Immature natural killer cell (primary cell): ENCODE results near the gene CHN2. TPM values are rescaled to one million over a fixed set of nuclear protein-coding genes. Genes with fewer than 3 reads are reported as not detected.

ENCODE experiments used
- DNase-seq, 3 donors: peaks; one replicate each; pipeline ENCODE4 v3.0.0; 2022; ENCODE audit warnings: mixed read lengths in 1 of 3
- H3K27ac Mint-ChIP-seq, 6 donors: one replicate each; pipeline ENCODE4 v1.8.0; 2020; ENCODE audit warnings: mixed read lengths in 6 of 6, mild to moderate bottlenecking in 5 of 6, inconsistent platforms in 4 of 6, moderate library complexity in 3 of 6
- H3K27me3 Mint-ChIP-seq, 3 donors: one replicate each; pipeline ENCODE4 v1.8.0; 2020 to 2021; ENCODE audit warnings: low read depth in 3 of 3, mild to moderate bottlenecking in 3 of 3, mixed read lengths in 3 of 3, moderate library complexity in 3 of 3, inconsistent platforms in 1 of 3
- H3K36me3 Mint-ChIP-seq, 3 donors: one replicate each; pipeline ENCODE4 v1.8.0; 2020; ENCODE audit warnings: mixed read lengths in 3 of 3, inconsistent platforms in 2 of 3, mild to moderate bottlenecking in 2 of 3
- H3K4me1 Mint-ChIP-seq, 2 donors: one replicate each; pipeline ENCODE4 v1.8.0; 2020; ENCODE audit warnings: inconsistent platforms in 2 of 2, mild to moderate bottlenecking in 2 of 2, mixed read lengths in 2 of 2, moderate library complexity in 1 of 2
- H3K4me3 Mint-ChIP-seq, 5 donors: one replicate each; pipeline ENCODE4 v1.8.0; 2020; ENCODE audit warnings: mild to moderate bottlenecking in 5 of 5, mixed read lengths in 5 of 5, inconsistent platforms in 3 of 5, moderate library complexity in 3 of 5
- H3K9me3 Mint-ChIP-seq, 6 donors: one replicate each; pipeline ENCODE4 v1.8.0; 2020; ENCODE audit warnings: mild to moderate bottlenecking in 6 of 6, mixed read lengths in 6 of 6, inconsistent platforms in 4 of 6, moderate library complexity in 3 of 6
- polyA plus RNA-seq, 3 donors: library from polyadenylated mRNA; unstranded; fragments of 300-500 nt; fragmentation: Illumina TruSeq; gene quantifications; one replicate each; pipeline ENCODE4 v1.2.3, GENCODE V29; 2021

Gene CHN2
- polyA plus RNA-seq, 3 donors from 2014 or later = 7.7 to 23.9 (median 14.6) TPM

GRCh38 chr7:29306319-29306991 is 111.9 kb downstream of the CHN2 start:
- no peak for DNase-seq
- no peak overlapping the region for H3K27ac Mint-ChIP-seq
- H3K9me3 Mint-ChIP-seq = peaks cover 0 to 6% (median 5%) of the 10 kb centered on the region in 6 donors
- no peak overlapping the region for H3K4me3 Mint-ChIP-seq
- H3K27me3 Mint-ChIP-seq = peaks cover 0 to 3% (median 2%) of the 10 kb centered on the region in 3 donors
- H3K36me3 Mint-ChIP-seq = peaks cover 9 to 11% (median 11%) of the 10 kb centered on the region in 3 donors
- peaks cover 9 to 22% of the 10 kb centered on the region in 2 donors for H3K4me1 Mint-ChIP-seq

GRCh38 chr7:29308424-29308823 is 113.8 kb downstream of the CHN2 start:
- Mint-ChIP-seq H3K4me3 (no peak overlapping the region), H3K4me1 (peaks cover 8 to 16% of the 10 kb centered on the region in 2 donors), H3K36me3 (peaks cover 9 to 18% (median 11%) of the 10 kb centered on the region in 3 donors), H3K9me3 (peaks cover 0 to 6% (median 5%) of the 10 kb centered on the region in 6 donors), H3K27ac (no peak overlapping the region), H3K27me3 (peaks cover 0 to 3% (median 2%) of the 10 kb centered on the region in 3 donors)
- no peak for DNase-seq

GRCh38 chr7:29309041-29309854 is 114.7 kb downstream of the CHN2 start:
- Mint-ChIP-seq H3K36me3 (peaks cover 9 to 21% (median 11%) of the 10 kb centered on the region in 3 donors), H3K27ac (no peak overlapping the region), H3K4me3 (no peak overlapping the region), H3K27me3 (peaks cover 0 to 3% (median 2%) of the 10 kb centered on the region in 3 donors), H3K9me3 (peaks cover 0 to 6% (median 5%) of the 10 kb centered on the region in 6 donors), H3K4me1 (peaks cover 8 to 16% of the 10 kb centered on the region in 2 donors)
- no peak for DNase-seq

GRCh38 chr7:29310625-29311024 is 116.0 kb downstream of the CHN2 start:
- DNase-seq = no peak
- H3K4me3 Mint-ChIP-seq = no peak overlapping the region
- H3K4me1 Mint-ChIP-seq = peaks cover 8 to 16% of the 10 kb centered on the region in 2 donors
- H3K27me3 Mint-ChIP-seq = peaks cover 0 to 3% (median 2%) of the 10 kb centered on the region in 3 donors
- H3K9me3 Mint-ChIP-seq = peaks cover 0 to 6% (median 5%) of the 10 kb centered on the region in 6 donors
- H3K36me3 Mint-ChIP-seq = peaks cover 9 to 21% (median 11%) of the 10 kb centered on the region in 3 donors
- no peak overlapping the region for H3K27ac Mint-ChIP-seq

GRCh38 chr7:29311314-29311713 is 116.7 kb downstream of the CHN2 start:
- H3K36me3 Mint-ChIP-seq = peaks cover 9 to 21% (median 11%) of the 10 kb centered on the region in 3 donors
- H3K9me3 Mint-ChIP-seq = peaks cover 0 to 6% (median 5%) of the 10 kb centered on the region in 6 donors
- peaks cover 0 to 3% (median 2%) of the 10 kb centered on the region in 3 donors for H3K27me3 Mint-ChIP-seq
- DNase-seq = no peak
- H3K4me3 Mint-ChIP-seq = no peak overlapping the region
- no peak overlapping the region for H3K27ac Mint-ChIP-seq
- H3K4me1 Mint-ChIP-seq = peaks cover 4 to 12% of the 10 kb centered on the region in 2 donors

- no peak overlapping the region for H3K4me3 Mint-ChIP-seq
- H3K27ac Mint-ChIP-seq = no peak overlapping the region
- peaks cover 6 to 8% of the 10 kb centered on the region in 2 donors for H3K4me1 Mint-ChIP-seq
- no peak for DNase-seq
- H3K9me3 Mint-ChIP-seq = peaks cover 0 to 6% (median 5%) of the 10 kb centered on the region in 6 donors
- H3K27me3 Mint-ChIP-seq = peaks cover 0 to 2% (median 0%) of the 10 kb centered on the region in 3 donors
- peaks cover 9 to 13% (median 11%) of the 10 kb centered on the region in 3 donors for H3K36me3 Mint-ChIP-seq
Measured at GRCh38 chr7:29314148-29314547, 119.6 kb downstream of the CHN2 start.

- Mint-ChIP-seq H3K4me3 (no peak overlapping the region), H3K27ac (no peak overlapping the region), H3K27me3 (no peaks in the 10 kb centered on the region), H3K9me3 (peaks cover 0 to 6% (median 5%) of the 10 kb centered on the region in 6 donors), H3K36me3 (peaks cover 4 to 9% (median 6%) of the 10 kb centered on the region in 3 donors), H3K4me1 (peaks cover 18 to 20% of the 10 kb centered on the region in 2 donors)
- no peak for DNase-seq
Measured at GRCh38 chr7:29315122-29315891, 120.7 kb downstream of the CHN2 start.

- Mint-ChIP-seq H3K27ac (no peak overlapping the region), H3K27me3 (peaks cover 0 to 2% (median 0%) of the 10 kb centered on the region in 3 donors), H3K36me3 (peaks cover 3 to 12% (median 6%) of the 10 kb centered on the region in 3 donors), H3K4me1 (peaks cover 24 to 25% of the 10 kb centered on the region in 2 donors), H3K9me3 (peaks cover 0 to 5% (median 3%) of the 10 kb centered on the region in 6 donors), H3K4me3 (no peak overlapping the region)
- no peak for DNase-seq
Measured at GRCh38 chr7:29315892-29316270, 121.3 kb downstream of the CHN2 start.

GRCh38 chr7:29316926-29317325 is 122.4 kb downstream of the CHN2 start:
- no peaks in the 10 kb centered on the region for H3K9me3 Mint-ChIP-seq
- peaks cover 0 to 2% (median 0%) of the 10 kb centered on the region in 3 donors for H3K27me3 Mint-ChIP-seq
- DNase-seq = no peak
- H3K4me1 Mint-ChIP-seq = peaks cover 25 to 28% of the 10 kb centered on the region in 2 donors
- no peak overlapping the region for H3K4me3 Mint-ChIP-seq
- peaks cover 0 to 11% (median 0%) of the 10 kb centered on the region in 3 donors for H3K36me3 Mint-ChIP-seq
- no peak overlapping the region for H3K27ac Mint-ChIP-seq

- H3K4me1 Mint-ChIP-seq = peaks cover 23 to 28% of the 10 kb centered on the region in 2 donors
- peaks cover 0 to 2% (median 0%) of the 10 kb centered on the region in 3 donors for H3K27me3 Mint-ChIP-seq
- no peaks in the 10 kb centered on the region for H3K9me3 Mint-ChIP-seq
- peaks cover 5 to 8% (median 7%) of the 10 kb centered on the region in 3 donors for H3K36me3 Mint-ChIP-seq
- H3K4me3 Mint-ChIP-seq = peak overlapping the region in 3 of 5 donors; percentile 12 to 33 (median 31)
- H3K27ac Mint-ChIP-seq = peak overlapping the region in 2 of 6 donors; percentile 50 to 79
- DNase-seq = no peak
Measured at GRCh38 chr7:29318853-29319718, 124.5 kb downstream of the CHN2 start.

GRCh38 chr7:29319719-29320521 is 125.3 kb downstream of the CHN2 start:
- peaks cover 23 to 28% of the 10 kb centered on the region in 2 donors for H3K4me1 Mint-ChIP-seq
- H3K4me3 Mint-ChIP-seq = peak overlapping the region in 4 of 5 donors; percentile 12 to 47 (median 42)
- peak; percentile 12 to 19 (median 19) for DNase-seq
- H3K27me3 Mint-ChIP-seq = peaks cover 0 to 2% (median 0%) of the 10 kb centered on the region in 3 donors
- no peaks in the 10 kb centered on the region for H3K9me3 Mint-ChIP-seq
- peak overlapping the region in 5 of 6 donors; percentile 18 to 63 (median 53) for H3K27ac Mint-ChIP-seq
- H3K36me3 Mint-ChIP-seq = peaks cover 5 to 10% (median 8%) of the 10 kb centered on the region in 3 donors

GRCh38 chr7:29320577-29320976 is 126.0 kb downstream of the CHN2 start:
- Mint-ChIP-seq H3K27me3 (peaks cover 0 to 2% (median 0%) of the 10 kb centered on the region in 3 donors), H3K36me3 (peaks cover 5 to 10% (median 8%) of the 10 kb centered on the region in 3 donors), H3K4me3 (peak overlapping the region in 3 of 5 donors; percentile 5 to 28 (median 11)), H3K9me3 (no peaks in the 10 kb centered on the region), H3K27ac (peak overlapping the region in 3 of 6 donors; percentile 12 to 50 (median 26)), H3K4me1 (peaks cover 23 to 28% of the 10 kb centered on the region in 2 donors)
- DNase-seq = no peak
